Endothelial cell of umbilical vein (primary cell): Measurements from ENCODE around the gene ZNF831.

ENCODE experiments used
- EZH2 ChIP-seq: IDR thresholded peaks from 2 replicates; pipeline ENCODE4 v1.6.1; 2012; ENCODE audit warnings: borderline replicate concordance, low read depth, mild to moderate bottlenecking, moderate library complexity, low read length, inconsistent platforms; ENCODE audit not compliant: severe bottlenecking
- FOS ChIP-seq: IDR thresholded peaks from 2 replicates; pipeline ENCODE4 v1.6.1; 2011; ENCODE audit warnings: mild to moderate bottlenecking, low read length, moderate library complexity, borderline replicate concordance; ENCODE audit not compliant: insufficient read depth
- POLR2A ChIP-seq: IDR thresholded peaks from 2 replicates; pipeline ENCODE4 v1.6.1; 2012; ENCODE audit warnings: low read depth, mild to moderate bottlenecking, control low read depth, low read length
- POLR2AphosphoS5 ChIP-seq: IDR thresholded peaks from 2 replicates; pipeline ENCODE4 v1.6.1; 2012; ENCODE audit warnings: low read depth, mild to moderate bottlenecking, control low read depth, low read length, moderate library complexity; ENCODE audit not compliant: insufficient read depth
- TF ChIP-seq, protein P1 (sequence below), 2 donors: IDR thresholded peaks; 1 replicate in 1 of 2; 2 replicates in 1 of 2; pipeline ENCODE4 v1.5.1; 2011; ENCODE audit warnings: low read length in 2 of 2, mild to moderate bottlenecking in 2 of 2, moderate library complexity in 2 of 2, control low read depth in 1 of 2, inconsistent platforms in 1 of 2, low read depth in 1 of 2; ENCODE audit not compliant: insufficient read depth in 1 of 2; ENCODE audit errors: extremely low read depth in 1 of 2

GRCh38 chr20:59307270-59307669 is 143.6 kb downstream of the ZNF831 start:
- no peak for TF ChIP-seq POLR2A
- TF ChIP-seq, protein P1, sequence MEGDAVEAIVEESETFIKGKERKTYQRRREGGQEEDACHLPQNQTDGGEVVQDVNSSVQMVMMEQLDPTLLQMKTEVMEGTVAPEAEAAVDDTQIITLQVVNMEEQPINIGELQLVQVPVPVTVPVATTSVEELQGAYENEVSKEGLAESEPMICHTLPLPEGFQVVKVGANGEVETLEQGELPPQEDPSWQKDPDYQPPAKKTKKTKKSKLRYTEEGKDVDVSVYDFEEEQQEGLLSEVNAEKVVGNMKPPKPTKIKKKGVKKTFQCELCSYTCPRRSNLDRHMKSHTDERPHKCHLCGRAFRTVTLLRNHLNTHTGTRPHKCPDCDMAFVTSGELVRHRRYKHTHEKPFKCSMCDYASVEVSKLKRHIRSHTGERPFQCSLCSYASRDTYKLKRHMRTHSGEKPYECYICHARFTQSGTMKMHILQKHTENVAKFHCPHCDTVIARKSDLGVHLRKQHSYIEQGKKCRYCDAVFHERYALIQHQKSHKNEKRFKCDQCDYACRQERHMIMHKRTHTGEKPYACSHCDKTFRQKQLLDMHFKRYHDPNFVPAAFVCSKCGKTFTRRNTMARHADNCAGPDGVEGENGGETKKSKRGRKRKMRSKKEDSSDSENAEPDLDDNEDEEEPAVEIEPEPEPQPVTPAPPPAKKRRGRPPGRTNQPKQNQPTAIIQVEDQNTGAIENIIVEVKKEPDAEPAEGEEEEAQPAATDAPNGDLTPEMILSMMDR (IDR thresholded peaks at IDR 0.05; ENCODE audit: extremely low read depth in 1 of 2, insufficient read depth in 1 of 2, low read depth in 1 of 2, low read length in 2 of 2): no peak
- TF ChIP-seq EZH2: no peak
- no peak for TF ChIP-seq POLR2AphosphoS5
- no peak for TF ChIP-seq FOS
